Measurements from ENCODE around the gene RPRD1B. TPM values are rescaled to one million over a fixed set of nuclear protein-coding genes. Genes with fewer than 3 reads are reported as not detected.
"Not testable (repeated sequence)": the region's sequence is repeated elsewhere in the genome, so short reads cannot be mapped to it uniquely, and the experiment has no call there.

Gene RPRD1B
- total and polyA plus RNA-seq, 5 experiments from 2014 or later: 2.9 to 48.1 (median 4.9) TPM

DNA sequence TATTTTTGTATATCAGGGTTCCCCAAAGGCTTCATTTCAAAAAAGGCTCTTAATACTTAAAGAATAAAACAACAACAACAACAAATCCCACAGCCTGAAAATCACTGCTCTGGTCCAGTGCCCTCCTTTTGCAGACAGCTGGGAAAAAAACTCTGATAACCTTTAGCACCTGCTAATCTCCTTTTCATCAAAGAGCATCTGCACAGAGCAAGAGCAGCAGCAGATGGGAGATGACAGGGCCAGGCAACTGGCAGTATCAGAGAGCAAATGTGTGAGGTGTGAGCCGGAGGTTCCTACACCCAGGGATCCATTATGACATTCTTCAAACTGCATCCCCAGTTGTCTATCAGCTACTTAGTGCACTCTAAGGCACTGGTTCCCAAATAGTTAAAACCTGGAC, 26.0 kb upstream of the RPRD1B start:
- Mint-ChIP-seq H3K27ac (peak overlapping the region in 2 of 10 donors; percentile 24 to 39), H3K4me3 (no peak overlapping the region), H3K9me3 (no peaks in the 10 kb centered on the region), H3K4me1 (peaks cover under 1 to 9% (median 6%) of the 10 kb centered on the region in 4 donors), H3K27me3 (no peaks in the 10 kb centered on the region), H3K36me3 (peaks cover 13 to 79% (median 19%) of the 10 kb centered on the region in 3 donors)
- ATAC-seq (no peak), DNase-seq (no peak)
- POLR2A ChIA-PET: no interaction called here

GRCh38 chr20:38008233-38008944, 25.2 kb upstream of the RPRD1B start:
- Mint-ChIP-seq H3K4me3 (no peak overlapping the region), H3K36me3 (peaks cover 15 to 80% (median 26%) of the 10 kb centered on the region in 3 donors), H3K4me1 (peaks cover 0 to 9% (median 5%) of the 10 kb centered on the region in 4 donors), H3K27me3 (no peaks in the 10 kb centered on the region), H3K9me3 (no peaks in the 10 kb centered on the region), H3K27ac (peak overlapping the region in 1 of 10 donors; percentile 57)
- ATAC-seq (no peak), DNase-seq (no peak)
- POLR2A ChIA-PET: no interaction called here

GRCh38 chr20:38009416-38009815, 24.1 kb upstream of the RPRD1B start:
- Mint-ChIP-seq H3K36me3 (peaks cover 15 to 80% (median 27%) of the 10 kb centered on the region in 3 donors), H3K4me1 (peaks cover 2 to 12% (median 8%) of the 10 kb centered on the region in 4 donors), H3K27ac (peak overlapping the region in 1 of 10 donors; percentile 27)
- POLR2A ChIA-PET: interaction anchor here (0.6 kb wide), 1 partner anchor 12 kb away, joined by 3 read pairs; no protein-coding TSS in a partner anchor
- not testable (repeated sequence) for H3K4me3 Mint-ChIP-seq, H3K9me3 Mint-ChIP-seq, DNase-seq, ATAC-seq, H3K27me3 Mint-ChIP-seq

DNA sequence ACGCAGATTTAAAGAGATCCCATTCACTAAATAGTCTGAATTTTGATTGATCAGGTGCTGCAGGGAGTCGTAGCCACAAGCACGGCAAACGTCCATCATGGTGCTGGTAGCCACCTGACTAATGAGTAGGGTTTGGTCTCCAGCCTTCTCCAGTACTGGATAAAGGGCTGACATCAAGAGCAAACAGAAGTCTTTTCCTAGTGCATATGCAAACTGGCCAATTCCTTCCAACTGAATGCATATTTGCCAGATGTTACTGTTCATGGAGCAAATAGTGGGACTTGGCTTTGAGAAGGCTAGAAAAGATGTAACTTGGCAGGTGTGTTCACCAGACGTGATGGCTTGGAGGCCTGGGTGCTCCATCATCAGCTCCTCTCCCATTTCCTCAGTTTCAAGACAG, 21.9 kb upstream of the RPRD1B start:
- peaks cover 2 to 17% (median 14%) of the 10 kb centered on the region in 4 donors for H3K4me1 Mint-ChIP-seq
- H3K4me3 Mint-ChIP-seq: no peak overlapping the region
- H3K36me3 Mint-ChIP-seq: peaks cover 9 to 78% (median 38%) of the 10 kb centered on the region in 3 donors
- ATAC-seq (no peak), DNase-seq (no peak)
- H3K27me3 Mint-ChIP-seq: no peaks in the 10 kb centered on the region
- H3K9me3 Mint-ChIP-seq: no peaks in the 10 kb centered on the region
- POLR2A ChIA-PET: no interaction called here
- H3K27ac Mint-ChIP-seq: no peak overlapping the region

DNA sequence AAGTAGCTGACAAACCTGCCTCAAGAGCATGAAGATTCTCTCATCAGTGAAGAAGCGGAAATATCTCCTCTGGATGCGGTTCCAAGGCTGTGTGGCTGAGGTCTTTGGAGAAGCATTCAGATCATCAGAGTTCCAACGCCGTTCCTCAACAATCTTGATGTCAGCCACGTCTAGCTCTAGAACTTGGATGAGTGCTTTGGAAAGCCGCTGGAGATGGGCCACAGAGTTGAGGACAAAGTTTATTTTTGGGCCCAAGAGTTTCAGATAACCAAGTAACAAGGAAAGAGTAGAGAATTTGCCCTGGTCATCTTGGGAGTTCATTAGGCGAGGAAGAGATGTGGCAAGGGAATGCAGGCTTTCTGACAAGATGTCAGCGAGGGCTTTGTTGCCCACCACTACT, 21.2 kb upstream of the RPRD1B start:
- H3K4me3 Mint-ChIP-seq: no peak overlapping the region
- H3K4me1 Mint-ChIP-seq: peaks cover 2 to 18% (median 16%) of the 10 kb centered on the region in 4 donors
- POLR2A ChIA-PET: no interaction called here
- no peak overlapping the region for H3K27ac Mint-ChIP-seq
- DNase-seq: no peak
- no peaks in the 10 kb centered on the region for H3K27me3 Mint-ChIP-seq
- peaks cover 13 to 78% (median 45%) of the 10 kb centered on the region in 3 donors for H3K36me3 Mint-ChIP-seq
- ATAC-seq: no peak
- H3K9me3 Mint-ChIP-seq: peaks cover 0 to 4% (median 0%) of the 10 kb centered on the region in 9 donors

- Mint-ChIP-seq H3K4me3 (no peak overlapping the region), H3K27ac (peak overlapping the region in 2 of 10 donors; percentile 27 to 35), H3K4me1 (peaks cover 2 to 19% (median 15%) of the 10 kb centered on the region in 4 donors), H3K27me3 (no peaks in the 10 kb centered on the region), H3K36me3 (peaks cover 27 to 83% (median 55%) of the 10 kb centered on the region in 3 donors), H3K9me3 (peaks cover 0 to 17% (median 4%) of the 10 kb centered on the region in 9 donors)
- POLR2A ChIA-PET: no interaction called here
- ATAC-seq (no peak), DNase-seq (no peak)
These were observed 19.7 kb upstream of the RPRD1B start for GRCh38 chr20:38013887-38014286.

- H3K36me3 Mint-ChIP-seq: peaks cover 27 to 66% (median 51%) of the 10 kb centered on the region in 3 donors
- no peak overlapping the region for H3K4me3 Mint-ChIP-seq
- no peak overlapping the region for H3K27ac Mint-ChIP-seq
- POLR2A ChIA-PET: no interaction called here
- H3K4me1 Mint-ChIP-seq: peaks cover 20 to 42% (median 28%) of the 10 kb centered on the region in 4 donors
- H3K27me3 Mint-ChIP-seq: no peaks in the 10 kb centered on the region
- peaks cover 0 to 17% (median 6%) of the 10 kb centered on the region in 9 donors for H3K9me3 Mint-ChIP-seq
- ATAC-seq (no peak), DNase-seq (no peak)
These were observed 15.6 kb upstream of the RPRD1B start for GRCh38 chr20:38017959-38018358.

DNA sequence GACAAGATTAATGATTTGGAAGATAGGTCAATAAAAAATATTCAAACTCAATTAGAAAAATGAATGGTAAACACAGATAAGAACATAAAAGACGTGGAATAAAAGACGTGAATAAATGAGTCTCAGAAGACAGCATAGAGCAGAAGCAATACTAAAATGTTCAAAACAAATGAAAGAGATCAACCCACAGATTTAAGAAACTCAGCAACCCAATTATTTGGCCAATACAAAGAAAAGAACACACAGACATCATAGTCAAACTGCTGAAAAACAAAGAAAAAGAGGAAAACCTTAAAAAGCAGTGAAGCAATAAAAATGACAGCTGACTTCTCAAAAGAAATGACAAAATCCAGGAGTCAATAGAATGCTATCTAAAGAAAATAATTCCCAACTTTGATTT, 15.2 kb upstream of the RPRD1B start:
- Mint-ChIP-seq H3K27ac (no peak overlapping the region), H3K27me3 (no peaks in the 10 kb centered on the region), H3K9me3 (peaks cover 0 to 17% (median 6%) of the 10 kb centered on the region in 9 donors), H3K4me3 (no peak overlapping the region), H3K36me3 (peaks cover 27 to 62% (median 47%) of the 10 kb centered on the region in 3 donors), H3K4me1 (peaks cover 20 to 43% (median 29%) of the 10 kb centered on the region in 4 donors)
- no peak for DNase-seq
- POLR2A ChIA-PET: no interaction called here
- no peak for ATAC-seq

DNA sequence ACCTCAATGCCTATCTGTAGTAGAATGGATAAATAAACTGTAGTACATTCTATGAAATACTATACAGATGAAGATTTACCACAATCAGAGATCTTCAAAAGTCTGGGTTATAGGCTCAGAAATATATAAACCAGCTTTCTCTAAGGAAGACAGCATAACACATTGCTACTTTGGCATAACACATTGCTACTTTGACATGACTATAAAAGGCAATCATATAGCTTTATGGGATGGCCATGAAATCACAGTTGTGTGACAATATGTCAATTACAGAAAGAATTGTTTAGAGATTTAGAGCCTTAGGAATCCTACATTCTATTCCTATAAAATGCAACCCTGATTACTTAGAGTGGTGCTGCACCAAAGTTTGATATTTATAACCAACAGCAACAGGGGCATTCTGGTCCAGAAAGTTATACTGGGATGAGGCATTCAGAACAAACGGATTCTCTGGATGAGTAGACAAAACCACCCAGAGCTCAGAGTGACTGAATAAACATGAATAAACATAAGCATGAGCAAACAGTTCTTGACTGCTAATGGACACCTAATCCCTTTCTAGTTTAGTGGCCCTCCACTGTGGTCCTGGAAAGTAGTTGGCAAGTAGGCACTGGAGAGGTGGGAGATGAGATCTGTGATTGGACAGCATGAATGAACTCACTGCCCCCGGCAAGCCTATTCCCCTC, 12.3 kb upstream of the RPRD1B start:
- POLR2A ChIA-PET: interaction anchor here (0.6 kb wide), 2 partner anchors 42 to 1152 kb away, joined by 3 read pairs; no protein-coding TSS in a partner anchor
- Mint-ChIP-seq H3K9me3 (peaks cover 0 to 17% (median 6%) of the 10 kb centered on the region in 9 donors), H3K27ac (peak overlapping the region in 3 of 10 donors; percentile 3 to 82 (median 43)), H3K27me3 (no peaks in the 10 kb centered on the region), H3K4me3 (no peak overlapping the region), H3K4me1 (peaks cover 19 to 59% (median 42%) of the 10 kb centered on the region in 4 donors), H3K36me3 (peaks cover 27 to 50% (median 38%) of the 10 kb centered on the region in 3 donors)
- no peak for ATAC-seq
- DNase-seq: no peak

DNA sequence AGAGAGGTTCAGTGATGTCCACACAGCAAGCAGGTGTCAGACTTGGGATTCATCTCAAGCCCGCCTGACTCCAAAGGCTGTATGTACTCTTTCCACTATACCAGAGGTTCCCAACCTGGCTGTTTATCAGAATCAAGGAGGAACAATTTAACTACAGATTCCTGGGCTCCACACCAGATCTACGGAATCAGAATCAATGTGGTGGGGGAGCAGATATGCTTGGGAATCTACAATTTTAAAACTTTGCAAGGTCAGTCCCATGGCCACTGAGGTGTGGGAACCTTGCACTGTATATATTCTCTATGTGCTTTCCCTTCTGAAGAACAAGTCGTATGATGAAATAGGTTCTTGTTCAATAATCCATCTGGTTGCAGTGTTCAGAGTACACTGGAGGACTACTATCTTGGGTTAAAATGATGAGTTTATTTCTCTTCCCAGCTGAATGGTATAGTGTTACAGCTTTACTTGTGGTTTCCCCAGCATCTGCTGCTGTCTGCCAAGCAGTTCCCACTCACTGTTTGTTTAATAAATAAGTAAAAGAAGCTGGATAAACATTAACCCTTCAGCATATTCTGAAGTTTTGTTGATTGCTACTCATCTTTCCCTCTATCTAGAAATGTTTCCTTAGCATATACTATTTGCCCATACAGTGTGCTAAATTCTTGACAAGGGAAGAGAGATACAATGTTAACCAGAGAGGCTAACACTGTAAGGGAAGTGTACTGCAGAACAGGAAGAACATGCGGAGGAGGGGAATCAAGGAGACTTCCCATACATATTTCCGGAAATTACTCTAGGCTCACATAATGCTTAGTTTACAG, 10.2 kb upstream of the RPRD1B start:
- Mint-ChIP-seq H3K4me1 (peaks cover 27 to 58% (median 52%) of the 10 kb centered on the region in 4 donors), H3K4me3 (no peak overlapping the region), H3K27ac (peak overlapping the region in 1 of 10 donors; percentile 6), H3K27me3 (no peaks in the 10 kb centered on the region), H3K9me3 (peaks cover 0 to 6% (median 1%) of the 10 kb centered on the region in 9 donors), H3K36me3 (peaks cover 13 to 39% (median 19%) of the 10 kb centered on the region in 3 donors)
- ATAC-seq (no peak), DNase-seq (no peak)
- POLR2A ChIA-PET: no interaction called here

GRCh38 chr20:38024496-38024895, 9.1 kb upstream of the RPRD1B start:
- ATAC-seq (no peak), DNase-seq (no peak)
- H3K4me3 Mint-ChIP-seq: no peak overlapping the region
- H3K36me3 Mint-ChIP-seq: peaks cover 2 to 36% (median 8%) of the 10 kb centered on the region in 3 donors
- H3K9me3 Mint-ChIP-seq: no peaks in the 10 kb centered on the region
- POLR2A ChIA-PET: no interaction called here
- no peaks in the 10 kb centered on the region for H3K27me3 Mint-ChIP-seq
- peaks cover 34 to 68% (median 63%) of the 10 kb centered on the region in 4 donors for H3K4me1 Mint-ChIP-seq
- H3K27ac Mint-ChIP-seq: peak overlapping the region in 1 of 10 donors; percentile 42

DNA sequence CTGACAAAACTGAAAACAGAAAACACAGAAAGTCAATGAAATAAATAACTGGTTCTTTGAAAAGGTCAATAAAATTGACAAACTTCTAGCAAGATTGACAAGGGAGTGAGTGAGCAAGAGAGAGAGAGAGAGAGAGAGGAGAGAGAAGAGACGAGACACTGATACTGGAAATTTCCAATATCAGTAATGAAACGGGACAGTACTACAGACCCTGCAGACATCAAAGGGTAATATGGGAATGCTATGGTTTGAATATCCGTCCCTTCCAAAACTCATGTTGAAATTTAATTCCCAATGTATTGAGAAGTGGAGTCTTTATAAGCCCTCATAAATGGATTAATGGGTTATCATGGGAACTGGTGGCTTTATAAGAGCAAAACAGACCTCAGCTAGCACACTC, 4.1 kb upstream of the RPRD1B start:
- H3K4me3 Mint-ChIP-seq: peak overlapping the region in 6 of 10 donors; percentile 3 to 28 (median 16)
- H3K9me3 Mint-ChIP-seq: no peaks in the 10 kb centered on the region
- ATAC-seq (no peak), DNase-seq (no peak)
- peaks cover 0 to 33% (median 2%) of the 10 kb centered on the region in 3 donors for H3K36me3 Mint-ChIP-seq
- H3K27ac Mint-ChIP-seq: peak overlapping the region in 1 of 10 donors; percentile 82
- H3K27me3 Mint-ChIP-seq: no peaks in the 10 kb centered on the region
- H3K4me1 Mint-ChIP-seq: peaks cover 32 to 71% (median 68%) of the 10 kb centered on the region in 4 donors
- POLR2A ChIA-PET: no interaction called here
